HL-60 (cell line): ENCODE measurements around the gene DYNLT2.
A peak's percentile ranks its signal among the peaks of the same experiment; 100 is the strongest.

ENCODE experiments used
- DNase-seq, 2 experiments: peaks; one replicate each; pipeline ENCODE4 v3.0.0-alpha.2; 2010 to 2020; ENCODE audit warnings: low read depth in 1 of 2, low spot score in 1 of 2
- H3K27ac ChIP-seq: fragments of 250-450 bp; sonication (Bioruptor Pico); replicated peaks from 2 replicates; pipeline ENCODE4 v1.5.1; 2020; ENCODE audit warnings: mild to moderate bottlenecking, moderate library complexity
- H3K27me3 ChIP-seq: fragments of 250-450 bp; sonication (Bioruptor Pico); 2 replicates; pipeline ENCODE4 v1.5.1; 2021; ENCODE audit warnings: mild to moderate bottlenecking, moderate library complexity; ENCODE audit not compliant: insufficient read depth, poor library complexity, severe bottlenecking
- H3K4me3 ChIP-seq: replicated peaks from 2 replicates; pipeline ENCODE4 v1.5.1; 2011; ENCODE audit warnings: mild to moderate bottlenecking, control low read depth, low read length; ENCODE audit not compliant: insufficient read depth
- GABPA ChIP-seq: IDR thresholded peaks from 2 replicates; pipeline ENCODE4 v1.6.1; 2012; ENCODE audit warnings: low read depth
- POLR2AphosphoS5 ChIP-seq: IDR thresholded peaks from 2 replicates; pipeline ENCODE4 v1.6.1; 2012; ENCODE audit warnings: low read depth
- SPI1 ChIP-seq: IDR thresholded peaks from 2 replicates; pipeline ENCODE4 v1.6.1; 2012; ENCODE audit warnings: low read depth, mild to moderate bottlenecking, borderline replicate concordance
- TF ChIP-seq, protein P1 (sequence below): IDR thresholded peaks from 2 replicates; pipeline ENCODE4 v1.6.1; 2012; ENCODE audit warnings: low read depth; ENCODE audit not compliant: insufficient replicate concordance
- TF ChIP-seq, protein P2 (sequence below): IDR thresholded peaks from one replicate; pipeline ENCODE4 v1.5.1; 2011; ENCODE audit warnings: low read length, control low read depth, inconsistent platforms; ENCODE audit not compliant: insufficient read depth

Gene DYNLT2

DNA sequence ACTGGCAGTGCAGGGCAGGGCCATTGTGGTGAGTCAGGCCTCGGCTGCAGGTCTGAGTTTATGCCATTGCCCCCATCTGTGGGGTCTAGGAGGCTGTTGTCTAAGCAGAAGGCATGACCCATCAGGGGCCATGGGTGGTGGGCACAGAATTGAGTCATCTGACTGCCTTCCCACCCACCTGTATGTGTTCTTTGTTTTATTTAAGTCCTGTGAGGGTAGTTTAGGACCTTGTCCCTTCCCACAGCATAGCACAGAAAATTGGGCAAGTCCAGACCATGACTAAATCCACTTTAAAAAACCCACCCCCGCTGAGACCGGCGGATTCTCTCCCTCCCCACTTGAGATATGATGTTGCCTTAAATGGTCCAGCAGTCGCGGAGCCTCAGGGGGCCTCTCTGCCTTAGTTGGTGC is 40.4 kb upstream of the DYNLT2 start:
- DNase-seq: no peak
- Histone ChIP-seq H3K27me3 (peaks cover 8% of the 10 kb centered on the region), H3K4me3 (no peak overlapping the region), H3K27ac (no peak overlapping the region)
- TF ChIP-seq, protein P1, sequence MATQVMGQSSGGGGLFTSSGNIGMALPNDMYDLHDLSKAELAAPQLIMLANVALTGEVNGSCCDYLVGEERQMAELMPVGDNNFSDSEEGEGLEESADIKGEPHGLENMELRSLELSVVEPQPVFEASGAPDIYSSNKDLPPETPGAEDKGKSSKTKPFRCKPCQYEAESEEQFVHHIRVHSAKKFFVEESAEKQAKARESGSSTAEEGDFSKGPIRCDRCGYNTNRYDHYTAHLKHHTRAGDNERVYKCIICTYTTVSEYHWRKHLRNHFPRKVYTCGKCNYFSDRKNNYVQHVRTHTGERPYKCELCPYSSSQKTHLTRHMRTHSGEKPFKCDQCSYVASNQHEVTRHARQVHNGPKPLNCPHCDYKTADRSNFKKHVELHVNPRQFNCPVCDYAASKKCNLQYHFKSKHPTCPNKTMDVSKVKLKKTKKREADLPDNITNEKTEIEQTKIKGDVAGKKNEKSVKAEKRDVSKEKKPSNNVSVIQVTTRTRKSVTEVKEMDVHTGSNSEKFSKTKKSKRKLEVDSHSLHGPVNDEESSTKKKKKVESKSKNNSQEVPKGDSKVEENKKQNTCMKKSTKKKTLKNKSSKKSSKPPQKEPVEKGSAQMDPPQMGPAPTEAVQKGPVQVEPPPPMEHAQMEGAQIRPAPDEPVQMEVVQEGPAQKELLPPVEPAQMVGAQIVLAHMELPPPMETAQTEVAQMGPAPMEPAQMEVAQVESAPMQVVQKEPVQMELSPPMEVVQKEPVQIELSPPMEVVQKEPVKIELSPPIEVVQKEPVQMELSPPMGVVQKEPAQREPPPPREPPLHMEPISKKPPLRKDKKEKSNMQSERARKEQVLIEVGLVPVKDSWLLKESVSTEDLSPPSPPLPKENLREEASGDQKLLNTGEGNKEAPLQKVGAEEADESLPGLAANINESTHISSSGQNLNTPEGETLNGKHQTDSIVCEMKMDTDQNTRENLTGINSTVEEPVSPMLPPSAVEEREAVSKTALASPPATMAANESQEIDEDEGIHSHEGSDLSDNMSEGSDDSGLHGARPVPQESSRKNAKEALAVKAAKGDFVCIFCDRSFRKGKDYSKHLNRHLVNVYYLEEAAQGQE: no peak
- TF ChIP-seq GABPA (no peak), POLR2AphosphoS5 (no peak), SPI1 (no peak)
- TF ChIP-seq, protein P2, sequence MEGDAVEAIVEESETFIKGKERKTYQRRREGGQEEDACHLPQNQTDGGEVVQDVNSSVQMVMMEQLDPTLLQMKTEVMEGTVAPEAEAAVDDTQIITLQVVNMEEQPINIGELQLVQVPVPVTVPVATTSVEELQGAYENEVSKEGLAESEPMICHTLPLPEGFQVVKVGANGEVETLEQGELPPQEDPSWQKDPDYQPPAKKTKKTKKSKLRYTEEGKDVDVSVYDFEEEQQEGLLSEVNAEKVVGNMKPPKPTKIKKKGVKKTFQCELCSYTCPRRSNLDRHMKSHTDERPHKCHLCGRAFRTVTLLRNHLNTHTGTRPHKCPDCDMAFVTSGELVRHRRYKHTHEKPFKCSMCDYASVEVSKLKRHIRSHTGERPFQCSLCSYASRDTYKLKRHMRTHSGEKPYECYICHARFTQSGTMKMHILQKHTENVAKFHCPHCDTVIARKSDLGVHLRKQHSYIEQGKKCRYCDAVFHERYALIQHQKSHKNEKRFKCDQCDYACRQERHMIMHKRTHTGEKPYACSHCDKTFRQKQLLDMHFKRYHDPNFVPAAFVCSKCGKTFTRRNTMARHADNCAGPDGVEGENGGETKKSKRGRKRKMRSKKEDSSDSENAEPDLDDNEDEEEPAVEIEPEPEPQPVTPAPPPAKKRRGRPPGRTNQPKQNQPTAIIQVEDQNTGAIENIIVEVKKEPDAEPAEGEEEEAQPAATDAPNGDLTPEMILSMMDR: no peak

DNA sequence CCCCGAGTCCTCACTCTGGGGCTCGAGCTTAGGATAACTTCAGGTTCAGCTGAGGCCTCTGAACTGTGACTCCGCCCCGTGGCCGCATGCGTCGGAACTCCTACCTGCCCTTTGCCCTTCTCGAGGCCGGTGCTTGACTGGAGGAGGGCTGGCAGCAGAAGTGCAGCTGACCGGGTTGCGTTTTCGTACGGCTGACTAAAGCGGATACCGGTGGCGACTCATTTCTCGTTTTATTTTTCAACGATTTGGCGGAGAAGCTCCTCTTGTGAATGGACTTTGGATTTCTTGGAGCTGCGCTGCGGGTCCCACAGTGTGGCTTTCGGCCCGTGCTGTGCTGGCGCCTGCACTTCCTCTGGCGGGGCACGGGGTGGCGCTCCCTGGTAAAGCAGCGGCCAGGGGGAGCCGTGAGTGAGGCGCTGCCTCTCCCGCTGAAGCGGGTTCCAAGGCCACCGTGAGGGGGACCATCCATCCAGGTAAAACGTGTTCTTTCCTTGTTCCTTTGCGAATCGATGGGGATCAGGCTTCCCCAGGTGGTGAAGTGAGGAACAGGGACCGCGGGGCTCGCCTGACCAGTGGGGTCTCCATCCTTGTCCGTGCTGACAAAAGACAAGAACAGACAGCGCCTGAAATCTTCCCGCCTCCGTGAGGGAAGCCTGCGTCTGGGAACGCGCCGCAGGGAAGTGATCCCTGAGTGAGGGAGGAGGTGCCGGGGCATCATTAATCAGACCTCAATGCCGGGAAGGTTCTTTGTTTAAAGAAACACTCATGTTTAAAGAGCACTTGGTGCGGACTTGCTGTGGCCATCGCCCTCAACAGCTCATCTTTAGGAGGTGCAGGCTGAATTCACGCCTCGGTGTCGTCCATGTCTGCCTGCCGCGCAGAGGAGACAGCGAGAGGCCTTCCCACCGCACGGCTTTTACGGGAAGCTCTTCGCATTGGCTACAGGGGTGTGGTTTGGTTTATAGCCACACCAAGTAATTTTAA is 38.9 kb upstream of the DYNLT2 start:
- Histone ChIP-seq H3K27me3 (peaks cover 8% of the 10 kb centered on the region), H3K4me3 (peak overlapping the region; percentile 25), H3K27ac (no peak overlapping the region)
- peak in 1 of 2 experiments; percentile 69 for DNase-seq
- TF ChIP-seq POLR2AphosphoS5 (no peak), SPI1 (peak; percentile 59; the same call in 1 of the 2 replicates)
- TF ChIP-seq, protein P2: peak; percentile 87

DNA sequence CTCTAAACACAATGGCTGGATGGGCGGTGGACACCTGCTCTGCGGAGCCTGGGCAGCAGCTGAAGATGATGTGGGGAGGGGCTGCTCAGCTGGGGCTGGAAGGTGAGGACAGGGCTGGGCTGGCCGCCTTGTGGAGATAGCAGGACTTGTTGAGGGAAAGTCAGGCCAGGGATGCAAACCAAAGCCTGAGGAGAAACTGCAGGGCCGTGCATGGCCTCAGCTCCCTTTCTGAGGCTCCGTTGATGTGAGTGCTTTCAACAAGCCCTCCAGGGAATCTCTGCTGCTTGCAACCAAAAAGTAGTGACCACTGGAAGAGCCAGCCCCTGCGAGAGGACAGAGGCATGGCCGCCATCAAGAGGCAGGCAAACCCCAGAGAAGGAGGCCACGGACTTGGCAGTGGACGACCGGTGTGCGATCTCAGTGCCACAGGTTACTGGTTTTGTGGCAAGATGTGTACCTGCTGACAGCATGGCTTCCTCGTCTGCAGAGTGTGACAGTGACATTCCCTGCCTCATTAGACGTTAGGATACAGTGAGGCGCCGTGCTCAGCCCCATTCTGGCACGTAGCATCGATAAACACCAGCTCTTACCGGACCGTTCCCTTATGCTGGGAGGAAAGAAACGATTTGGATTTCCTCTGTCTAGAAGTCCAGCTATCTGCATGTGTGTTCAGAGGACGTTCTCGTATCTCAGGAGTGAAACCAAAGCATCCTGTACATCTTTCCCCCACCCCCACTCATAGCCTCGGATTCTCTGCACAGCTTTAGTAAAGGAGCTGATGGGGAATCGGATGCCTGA is 38.0 kb upstream of the DYNLT2 start:
- TF ChIP-seq GABPA (no peak), SPI1 (no peak), POLR2AphosphoS5 (no peak)
- TF ChIP-seq, protein P2: no peak
- TF ChIP-seq, protein P1: no peak
- H3K4me3 ChIP-seq: peak overlapping the region; percentile 16; the same call in 1 of the 2 replicates
- H3K27me3 ChIP-seq: peaks cover 8% of the 10 kb centered on the region
- no peak for DNase-seq
- H3K27ac ChIP-seq: no peak overlapping the region
